ENCODE measurements around the gene B4GALT2.

- TF ChIP-seq CTCF (conservative IDR thresholded peaks at IDR 0.05; ENCODE audit: low read length) (peak; percentile 46; the same call in 1 of the 2 replicates), EZH2phosphoT487 (IDR thresholded peaks at IDR 0.05; ENCODE audit: borderline replicate concordance, low read depth, low read length) (no peak)
Observed at GRCh38 chr1:44002606-44003157, 23.7 kb downstream of the B4GALT2 start.
